ENCODE data around the gene KRTAP5-1.

KRTAP5-1 gene

GRCh38 chr11:1567052-1567720 is 17.9 kb downstream of the KRTAP5-1 start:
- DNase-seq (ENCODE audit: extremely low read depth, low read depth), result no peak
- no peak for TF ChIP-seq CTCF (IDR thresholded peaks at IDR 0.05; ENCODE audit: low read depth, low read length)

GRCh38 chr11:1566381-1567051 is 18.6 kb downstream of the KRTAP5-1 start:
- no peak for TF ChIP-seq CTCF (IDR thresholded peaks at IDR 0.05; ENCODE audit: low read depth, low read length)
- DNase-seq (ENCODE audit: extremely low read depth, low read depth), result no peak

GRCh38 chr11:1565904-1566247 is 19.2 kb downstream of the KRTAP5-1 start:
- TF ChIP-seq CTCF (IDR thresholded peaks at IDR 0.05; ENCODE audit: low read depth, low read length), result no peak

GRCh38 chr11:1565173-1565903 is 19.7 kb downstream of the KRTAP5-1 start:
- no peak for DNase-seq (ENCODE audit: extremely low read depth, low read depth)
- no peak for TF ChIP-seq CTCF (IDR thresholded peaks at IDR 0.05; ENCODE audit: low read depth, low read length)

More at GRCh38 chr11:1565904-1566247, 19.2 kb downstream of the KRTAP5-1 start:
- no peak for DNase-seq (ENCODE audit: extremely low read depth, low read depth)

GRCh38 chr11:1564535-1565172 is 20.4 kb downstream of the KRTAP5-1 start:
- TF ChIP-seq CTCF (IDR thresholded peaks at IDR 0.05; ENCODE audit: low read depth, low read length), result no peak
- DNase-seq (ENCODE audit: extremely low read depth, low read depth), result peak; percentile 8

- no peak for DNase-seq (ENCODE audit: extremely low read depth, low read depth)
- no peak for TF ChIP-seq CTCF (IDR thresholded peaks at IDR 0.05; ENCODE audit: low read depth, low read length)
These were observed 21.2 kb downstream of the KRTAP5-1 start for GRCh38 chr11:1563697-1564534.
